OCI-LY3 (cell line): Measurements from ENCODE around the gene PEAK3.
A peak's percentile ranks its signal among the peaks of the same experiment; 100 is the strongest.

Experiments used
- H2AFZ ChIP-seq: fragments of 200-600, 300-600 bp; shearing (Covaris generic); 2 replicates; pipeline ENCODE4 v1.6.0; 2014; ENCODE audit warnings: antibody characterized with exemption, low read depth, low read length
- H3K27ac ChIP-seq: fragments of 200-600, 300-600 bp; sonication (generic); 2 replicates; pipeline ENCODE4 v1.5.1; 2014; ENCODE audit warnings: mild to moderate bottlenecking, low read length, moderate library complexity, mixed read lengths
- H3K27me3 ChIP-seq: fragments of 200-600, 300-600 bp; sonication (generic); 2 replicates; pipeline ENCODE4 v1.6.1; 2014; ENCODE audit warnings: low read depth, low read length, mixed read lengths
- H3K36me3 ChIP-seq: fragments of 200-600, 300-600 bp; sonication (generic); replicated peaks from 2 replicates; pipeline ENCODE3; 2014; ENCODE audit warnings: low read depth, low read length, mixed read lengths
- H3K4me1 ChIP-seq: fragments of 300-600, 200-600 bp; sonication (generic); 2 replicates; pipeline ENCODE4 v1.6.1; 2014; ENCODE audit warnings: low read length, mixed read lengths
- H3K4me2 ChIP-seq: fragments of 200-600, 300-600 bp; sonication (generic); 2 replicates; pipeline ENCODE4 v1.6.1; 2014; ENCODE audit warnings: low read length, mixed read lengths
- H3K4me3 ChIP-seq: fragments of 300-600, 200-600 bp; sonication (generic); 2 replicates; pipeline ENCODE4 v1.5.1; 2014; ENCODE audit warnings: antibody characterized with exemption, mild to moderate bottlenecking, low read length, moderate library complexity
- H3K79me2 ChIP-seq: fragments of 300-600, 200-600 bp; shearing (Covaris generic); 2 replicates; pipeline ENCODE4 v1.6.1; 2014; ENCODE audit warnings: mild to moderate bottlenecking, low read length, mixed read lengths
- H3K9ac ChIP-seq: fragments of 300-600, 200-600 bp; shearing (Covaris generic); 2 replicates; pipeline ENCODE4 v1.6.0; 2014; ENCODE audit warnings: mild to moderate bottlenecking, low read length, moderate library complexity
- H3K9me3 ChIP-seq: fragments of 200-600, 300-600 bp; shearing (Covaris generic); 2 replicates; pipeline ENCODE4 v1.6.1; 2014; ENCODE audit warnings: low read length, mixed read lengths; ENCODE audit not compliant: insufficient read depth
- H4K20me1 ChIP-seq: fragments of 200-600, 300-600 bp; sonication (generic); 2 replicates; pipeline ENCODE4 v1.6.1; 2016; ENCODE audit warnings: low read length, mixed read lengths; ENCODE audit not compliant: insufficient read depth
- CTCF ChIP-seq: fragments of 200-600, 300-600 bp; sonication (generic); IDR thresholded peaks from 2 replicates; pipeline ENCODE4 v1.5.1; 2014; ENCODE audit warnings: antibody characterized with exemption, low read length, low read depth
- EZH2phosphoT487 ChIP-seq: fragments of 200-600 bp; shearing (Covaris generic); IDR thresholded peaks from 2 replicates; pipeline ENCODE4 v1.6.1; 2018; ENCODE audit warnings: antibody characterized with exemption, mixed run types, low read depth

Gene PEAK3

DNA sequence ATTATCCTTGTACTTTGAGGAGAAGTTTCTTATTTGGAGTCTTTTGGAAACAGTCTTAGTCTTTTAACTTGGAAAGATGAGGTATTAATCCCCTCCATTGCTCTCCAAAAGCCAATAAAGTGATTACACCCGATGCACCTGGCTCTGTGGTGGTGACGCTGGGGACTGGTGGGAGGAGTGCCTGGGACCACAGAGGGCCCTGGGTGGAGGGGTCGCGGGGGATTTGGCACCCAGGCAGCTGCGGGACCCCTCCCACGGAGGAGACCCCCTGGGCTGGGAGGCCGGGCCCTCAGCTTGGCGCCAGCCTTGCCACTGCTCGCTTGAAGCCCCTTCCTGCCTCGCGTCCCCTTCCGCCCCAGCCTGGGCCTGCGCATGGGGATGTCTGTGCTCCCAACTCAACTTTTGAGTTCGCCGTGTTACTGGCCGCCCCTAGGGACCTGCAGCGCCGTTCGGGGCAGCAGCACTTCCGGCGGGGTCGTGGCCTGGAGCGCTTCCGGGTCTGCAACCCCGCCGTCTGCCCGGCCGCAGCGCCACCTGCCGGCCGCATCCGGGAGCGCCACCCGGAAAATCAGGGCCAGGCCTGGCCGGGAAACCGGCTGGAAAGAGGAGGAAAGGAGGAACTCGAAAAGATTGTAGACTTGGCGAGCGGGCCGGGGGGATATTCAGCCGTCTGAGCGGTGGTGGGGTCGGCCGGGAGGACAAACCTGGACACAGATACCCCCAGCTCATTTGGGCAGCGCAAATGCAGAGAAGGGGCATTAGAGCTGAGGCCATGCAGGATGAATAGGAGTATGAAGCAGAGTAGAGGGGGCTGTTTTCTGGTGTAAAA lies 8.4 kb downstream of the PEAK3 start:
- H3K27me3 ChIP-seq = no peaks in the 10 kb centered on the region
- H4K20me1 ChIP-seq = peaks cover 66% of the 10 kb centered on the region
- no peak overlapping the region for H2AFZ ChIP-seq
- H3K4me3 ChIP-seq = peak overlapping the region; percentile 91
- H3K4me2 ChIP-seq = peak overlapping the region; percentile 89
- peak overlapping the region; percentile 39 for H3K9ac ChIP-seq
- H3K9me3 ChIP-seq = no peaks in the 10 kb centered on the region
- H3K36me3 ChIP-seq = peaks cover 44% of the 10 kb centered on the region
- peaks cover 30% of the 10 kb centered on the region for H3K4me1 ChIP-seq
- TF ChIP-seq EZH2phosphoT487 (no peak), CTCF (peak; percentile 97)
- peak overlapping the region; percentile 87 for H3K27ac ChIP-seq
- H3K79me2 ChIP-seq = peaks cover 62% of the 10 kb centered on the region

- no peaks in the 10 kb centered on the region for H3K9me3 ChIP-seq
- H3K79me2 ChIP-seq = peaks cover 62% of the 10 kb centered on the region
- H4K20me1 ChIP-seq = peaks cover 63% of the 10 kb centered on the region
- H2AFZ ChIP-seq = no peak overlapping the region
- peak overlapping the region; percentile 91 for H3K4me3 ChIP-seq
- no peak for TF ChIP-seq CTCF
- TF ChIP-seq EZH2phosphoT487 = no peak
- H3K27ac ChIP-seq = peak overlapping the region; percentile 87
- no peaks in the 10 kb centered on the region for H3K27me3 ChIP-seq
- H3K4me1 ChIP-seq = peaks cover 49% of the 10 kb centered on the region
- peaks cover 43% of the 10 kb centered on the region for H3K36me3 ChIP-seq
- H3K4me2 ChIP-seq = peak overlapping the region; percentile 89
- peak overlapping the region; percentile 96 for H3K9ac ChIP-seq
Observed at GRCh38 chr19:2271234-2272103, 10.5 kb downstream of the PEAK3 start.

- Histone ChIP-seq H3K36me3 (peaks cover 38% of the 10 kb centered on the region), H3K4me1 (peaks cover 55% of the 10 kb centered on the region), H4K20me1 (peaks cover 57% of the 10 kb centered on the region), H2AFZ (no peak overlapping the region), H3K9me3 (no peaks in the 10 kb centered on the region), H3K4me2 (peak overlapping the region; percentile 89), H3K9ac (peak overlapping the region; percentile 96), H3K79me2 (peaks cover 62% of the 10 kb centered on the region), H3K27ac (peak overlapping the region; percentile 87), H3K27me3 (no peaks in the 10 kb centered on the region), H3K4me3 (peak overlapping the region; percentile 91)
- TF ChIP-seq EZH2phosphoT487 = no peak
- TF ChIP-seq CTCF = no peak
Observed at GRCh38 chr19:2270423-2271233, 11.3 kb downstream of the PEAK3 start.

GRCh38 chr19:2270157-2270422 lies 11.9 kb downstream of the PEAK3 start:
- peaks cover 55% of the 10 kb centered on the region for H3K4me1 ChIP-seq

More at GRCh38 chr19:2270157-2270422, 11.9 kb downstream of the PEAK3 start:
- TF ChIP-seq EZH2phosphoT487 (no peak), CTCF (no peak)
- Histone ChIP-seq H3K4me2 (peak overlapping the region; percentile 63), H4K20me1 (peaks cover 52% of the 10 kb centered on the region), H3K36me3 (peaks cover 35% of the 10 kb centered on the region), H3K27ac (peak overlapping the region; percentile 87), H3K79me2 (peaks cover 56% of the 10 kb centered on the region), H3K9ac (peak overlapping the region; percentile 96), H3K9me3 (no peaks in the 10 kb centered on the region), H2AFZ (no peak overlapping the region), H3K4me3 (peak overlapping the region; percentile 91), H3K27me3 (no peaks in the 10 kb centered on the region)
